GM12873 (cell line): ENCODE data around the gene MPRIP.

Experiments
- TF ChIP-seq, protein P1 (sequence below): IDR thresholded peaks from 2 replicates; pipeline ENCODE4 v1.5.1; 2012; ENCODE audit warnings: low read depth, mild to moderate bottlenecking, moderate library complexity, low read length, control low read depth; ENCODE audit not compliant: insufficient read depth; ENCODE audit errors: missing control alignments

Gene MPRIP

GRCh38 chr17:17048106-17048505 is 5.8 kb downstream of the MPRIP start:
- TF ChIP-seq, protein P1, sequence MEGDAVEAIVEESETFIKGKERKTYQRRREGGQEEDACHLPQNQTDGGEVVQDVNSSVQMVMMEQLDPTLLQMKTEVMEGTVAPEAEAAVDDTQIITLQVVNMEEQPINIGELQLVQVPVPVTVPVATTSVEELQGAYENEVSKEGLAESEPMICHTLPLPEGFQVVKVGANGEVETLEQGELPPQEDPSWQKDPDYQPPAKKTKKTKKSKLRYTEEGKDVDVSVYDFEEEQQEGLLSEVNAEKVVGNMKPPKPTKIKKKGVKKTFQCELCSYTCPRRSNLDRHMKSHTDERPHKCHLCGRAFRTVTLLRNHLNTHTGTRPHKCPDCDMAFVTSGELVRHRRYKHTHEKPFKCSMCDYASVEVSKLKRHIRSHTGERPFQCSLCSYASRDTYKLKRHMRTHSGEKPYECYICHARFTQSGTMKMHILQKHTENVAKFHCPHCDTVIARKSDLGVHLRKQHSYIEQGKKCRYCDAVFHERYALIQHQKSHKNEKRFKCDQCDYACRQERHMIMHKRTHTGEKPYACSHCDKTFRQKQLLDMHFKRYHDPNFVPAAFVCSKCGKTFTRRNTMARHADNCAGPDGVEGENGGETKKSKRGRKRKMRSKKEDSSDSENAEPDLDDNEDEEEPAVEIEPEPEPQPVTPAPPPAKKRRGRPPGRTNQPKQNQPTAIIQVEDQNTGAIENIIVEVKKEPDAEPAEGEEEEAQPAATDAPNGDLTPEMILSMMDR: no peak

DNA sequence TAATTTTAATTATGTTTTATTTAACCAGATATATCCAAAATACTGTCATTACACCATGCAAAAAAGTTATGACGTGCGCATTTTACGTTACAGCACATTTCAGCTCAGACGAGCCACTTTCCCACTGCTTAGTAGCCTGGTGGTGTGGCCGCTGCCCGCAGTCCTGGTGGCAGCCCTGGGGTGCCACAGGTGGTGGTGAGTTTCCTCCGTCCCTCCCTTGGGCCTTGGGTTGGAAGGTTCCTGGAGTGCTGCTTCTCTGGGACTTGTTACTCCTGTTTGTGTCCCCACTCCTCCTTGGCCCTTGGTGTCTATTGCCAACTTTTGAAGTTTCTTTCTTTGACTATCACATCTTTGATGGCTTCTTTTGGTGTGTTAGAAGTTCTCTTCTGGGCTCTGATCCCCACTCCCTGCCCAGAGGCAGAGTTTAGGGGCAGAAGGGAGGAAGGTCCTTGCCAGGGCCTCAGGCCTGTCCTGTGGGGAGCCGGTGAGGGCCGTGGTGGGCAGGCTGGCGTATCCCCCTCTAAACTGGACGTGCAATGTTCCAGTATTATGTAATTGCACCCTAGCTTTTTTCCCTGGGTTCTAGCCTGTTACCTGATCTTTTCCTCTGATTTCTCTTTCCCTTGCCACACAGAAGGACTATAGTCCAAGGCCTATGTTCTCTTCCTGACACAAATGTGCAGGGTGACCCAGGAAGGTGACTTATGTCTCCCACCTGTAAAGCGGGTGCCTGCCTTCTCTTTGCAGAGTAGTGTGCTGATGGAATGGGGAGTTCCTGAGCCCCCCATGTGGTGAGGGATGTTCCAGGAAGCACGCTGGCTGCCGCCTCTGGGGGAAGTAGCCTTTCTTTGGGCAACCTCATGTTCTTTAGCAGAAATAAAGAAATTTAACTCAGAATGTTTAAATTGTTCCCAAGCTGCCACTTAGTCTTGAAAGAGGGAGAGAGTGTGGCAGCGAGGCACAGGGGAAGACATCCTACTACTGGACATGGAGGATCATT is 8.4 kb downstream of the MPRIP start:
- TF ChIP-seq, protein P1: no peak

DNA sequence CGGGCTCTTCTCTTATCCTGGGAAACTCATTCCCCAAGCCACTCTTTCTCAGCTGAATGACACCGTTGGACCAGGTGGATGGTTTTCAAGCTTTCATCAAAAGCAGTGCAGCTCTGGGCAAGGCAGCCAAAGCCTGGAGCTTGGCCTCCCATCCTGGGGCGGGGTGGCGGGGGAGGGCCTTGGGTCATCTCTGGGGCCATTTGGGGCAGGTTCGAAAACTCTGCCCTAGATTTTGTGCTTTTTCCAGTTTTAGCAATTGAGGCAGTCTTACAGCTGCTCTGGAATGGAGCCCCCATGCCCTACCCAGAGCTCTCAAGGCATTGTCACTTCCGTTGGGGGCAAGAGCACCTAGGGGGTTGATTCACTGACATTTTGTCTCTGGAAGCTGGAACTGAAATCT is 9.1 kb downstream of the MPRIP start:
- TF ChIP-seq, protein P1: no peak

GRCh38 chr17:17051791-17052461 is 9.7 kb downstream of the MPRIP start:
- TF ChIP-seq, protein P1: no peak

DNA sequence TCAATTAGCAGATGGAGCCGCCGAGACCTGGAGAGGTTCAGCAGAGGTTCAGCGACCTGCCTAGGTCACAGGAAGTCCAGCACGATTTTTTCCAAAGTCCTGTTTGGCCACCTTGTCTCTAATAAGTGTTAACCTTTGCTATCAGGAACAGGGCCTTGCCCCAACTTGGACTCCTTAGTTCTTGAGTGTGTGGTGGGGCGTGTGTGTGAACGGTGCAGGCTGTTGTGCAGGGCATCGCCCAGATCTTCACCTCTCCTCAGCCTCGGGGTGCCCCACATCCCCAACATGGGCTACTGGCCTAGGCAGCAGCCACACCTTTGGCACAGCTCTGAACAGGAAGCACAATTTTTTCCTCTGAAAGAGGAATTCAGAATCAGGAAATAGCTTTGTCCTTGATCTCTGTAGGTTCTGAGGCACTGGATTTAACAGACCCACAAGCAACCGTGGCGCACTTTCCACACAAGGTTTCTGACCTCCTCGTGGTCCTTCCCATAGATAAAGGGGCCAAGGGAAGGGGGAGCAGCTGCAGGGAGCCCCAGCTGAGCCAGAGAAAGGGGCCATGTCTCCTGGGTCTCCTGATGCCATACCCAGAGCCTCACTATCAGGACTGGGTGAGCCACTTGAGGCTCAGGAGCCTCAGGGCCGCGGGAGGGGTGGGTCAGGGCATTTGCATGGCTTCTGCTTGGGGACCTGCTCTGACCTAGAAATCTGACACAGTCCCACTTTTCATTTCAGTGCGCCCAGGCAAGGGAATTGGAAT is 10.4 kb downstream of the MPRIP start:
- TF ChIP-seq, protein P1: no peak

DNA sequence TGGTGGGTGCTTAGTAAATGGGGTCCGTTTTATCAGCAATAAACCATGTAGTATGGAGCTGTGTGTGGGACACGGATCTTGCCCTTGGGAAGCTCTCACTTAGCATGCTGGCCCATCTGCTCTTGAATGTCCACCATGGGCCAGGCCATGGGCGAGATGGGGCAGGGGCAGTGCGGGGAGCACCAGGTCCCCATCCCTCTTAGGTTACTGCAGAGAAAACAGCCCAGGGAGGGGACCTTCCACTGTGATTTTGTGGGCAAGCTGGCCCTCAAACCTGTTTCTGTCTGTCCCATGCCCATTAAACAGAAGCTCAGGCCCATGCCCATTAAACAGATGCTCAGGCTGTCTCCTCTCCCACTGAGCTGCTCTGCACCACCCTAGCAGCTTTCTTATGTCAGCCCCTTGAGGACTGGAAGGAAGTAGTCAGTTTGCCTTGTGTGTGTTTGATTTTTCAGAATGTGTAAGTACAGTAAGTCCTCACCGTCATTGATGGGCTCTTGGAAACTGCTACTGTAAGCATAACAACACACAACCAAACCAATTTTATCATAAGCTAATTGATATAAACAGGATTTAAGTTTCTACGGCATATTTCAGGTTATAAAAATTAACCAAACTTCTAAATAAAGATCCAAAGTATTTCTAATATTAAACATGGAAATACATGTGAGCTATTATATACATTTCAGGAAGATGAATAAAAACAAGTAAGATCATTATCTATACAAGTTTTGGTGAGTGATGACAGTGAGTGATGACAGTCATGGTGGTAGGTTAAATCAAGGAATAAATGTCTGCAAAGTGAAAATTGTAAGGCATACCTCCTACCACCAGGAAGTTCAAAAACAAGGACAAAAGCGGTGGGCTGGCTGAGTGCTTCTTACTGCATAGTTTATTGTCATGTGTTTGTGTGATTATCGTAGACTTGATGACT is 11.5 kb downstream of the MPRIP start:
- TF ChIP-seq, protein P1: no peak
